Measurements from ENCODE around the gene PCNX2.

DNA sequence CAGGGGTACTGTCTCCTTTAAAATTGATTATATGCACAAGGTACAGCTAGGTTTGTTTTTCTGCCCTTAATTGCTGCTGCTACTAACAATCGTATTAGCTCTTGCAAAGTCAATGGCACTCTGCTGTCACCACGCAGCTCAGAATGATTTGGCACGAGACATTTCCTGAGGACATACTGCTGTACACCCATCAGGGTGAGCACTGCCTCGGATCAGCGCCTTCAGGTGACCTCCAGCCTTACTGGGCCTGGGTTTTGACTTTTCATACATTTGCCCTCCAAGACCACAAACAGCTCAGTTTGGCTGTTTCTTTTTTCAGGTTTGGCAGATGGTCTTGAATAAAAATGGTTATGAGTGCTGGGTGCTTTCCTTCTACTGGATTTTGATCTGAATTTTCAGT is 234.3 kb downstream of the PCNX2 start:
- TF ChIP-seq, protein P1, sequence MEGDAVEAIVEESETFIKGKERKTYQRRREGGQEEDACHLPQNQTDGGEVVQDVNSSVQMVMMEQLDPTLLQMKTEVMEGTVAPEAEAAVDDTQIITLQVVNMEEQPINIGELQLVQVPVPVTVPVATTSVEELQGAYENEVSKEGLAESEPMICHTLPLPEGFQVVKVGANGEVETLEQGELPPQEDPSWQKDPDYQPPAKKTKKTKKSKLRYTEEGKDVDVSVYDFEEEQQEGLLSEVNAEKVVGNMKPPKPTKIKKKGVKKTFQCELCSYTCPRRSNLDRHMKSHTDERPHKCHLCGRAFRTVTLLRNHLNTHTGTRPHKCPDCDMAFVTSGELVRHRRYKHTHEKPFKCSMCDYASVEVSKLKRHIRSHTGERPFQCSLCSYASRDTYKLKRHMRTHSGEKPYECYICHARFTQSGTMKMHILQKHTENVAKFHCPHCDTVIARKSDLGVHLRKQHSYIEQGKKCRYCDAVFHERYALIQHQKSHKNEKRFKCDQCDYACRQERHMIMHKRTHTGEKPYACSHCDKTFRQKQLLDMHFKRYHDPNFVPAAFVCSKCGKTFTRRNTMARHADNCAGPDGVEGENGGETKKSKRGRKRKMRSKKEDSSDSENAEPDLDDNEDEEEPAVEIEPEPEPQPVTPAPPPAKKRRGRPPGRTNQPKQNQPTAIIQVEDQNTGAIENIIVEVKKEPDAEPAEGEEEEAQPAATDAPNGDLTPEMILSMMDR (conservative IDR thresholded peaks at IDR 0.05 in 1 of 2, IDR thresholded peaks at IDR 0.05 in 1 of 2; ENCODE audit: low read depth in 1 of 2, low read length in 2 of 2): no peak
- no peak for TF ChIP-seq EZH2 (IDR thresholded peaks at IDR 0.05; ENCODE audit: low read length, missing control alignments)
